ENCODE measurements around the gene ACSL1.

ACSL1 gene

GRCh38 chr4:184868623-184869022 is 42.9 kb upstream of the ACSL1 start:
- Histone ChIP-seq H3K27me3 (ENCODE audit: low read length) (no peaks in the 10 kb centered on the region), H3K9ac (ENCODE audit: low read length) (no peak overlapping the region), H3K9me2 (replicated peaks; ENCODE audit: insufficient read depth, low read length) (no peaks in the 10 kb centered on the region), H3K4me3 (ENCODE audit: insufficient read depth, low read length, poor library complexity, severe bottlenecking) (no peak overlapping the region), H3K79me2 (ENCODE audit: insufficient read depth, low read length) (no peaks in the 10 kb centered on the region), H3K4me2 (ENCODE audit: low read depth, low read length, poor library complexity, severe bottlenecking) (no peak overlapping the region), H4K20me1 (ENCODE audit: low read depth, low read length) (no peaks in the 10 kb centered on the region), H2AFZ (ENCODE audit: low read depth, low read length, severe bottlenecking) (no peak overlapping the region), H3K27ac (ENCODE audit: low read depth, low read length) (no peak overlapping the region), H3K9me3 (ENCODE audit: insufficient read depth, low read length) (no peaks in the 10 kb centered on the region), H3K36me3 (ENCODE audit: low read length) (no peaks in the 10 kb centered on the region), H3F3A (ENCODE audit: insufficient read depth) (no peaks in the 10 kb centered on the region)
- no peak for TF ChIP-seq EZH2phosphoT487 (conservative IDR thresholded peaks at IDR 0.05; ENCODE audit: low read length)
- TF ChIP-seq, protein P1, sequence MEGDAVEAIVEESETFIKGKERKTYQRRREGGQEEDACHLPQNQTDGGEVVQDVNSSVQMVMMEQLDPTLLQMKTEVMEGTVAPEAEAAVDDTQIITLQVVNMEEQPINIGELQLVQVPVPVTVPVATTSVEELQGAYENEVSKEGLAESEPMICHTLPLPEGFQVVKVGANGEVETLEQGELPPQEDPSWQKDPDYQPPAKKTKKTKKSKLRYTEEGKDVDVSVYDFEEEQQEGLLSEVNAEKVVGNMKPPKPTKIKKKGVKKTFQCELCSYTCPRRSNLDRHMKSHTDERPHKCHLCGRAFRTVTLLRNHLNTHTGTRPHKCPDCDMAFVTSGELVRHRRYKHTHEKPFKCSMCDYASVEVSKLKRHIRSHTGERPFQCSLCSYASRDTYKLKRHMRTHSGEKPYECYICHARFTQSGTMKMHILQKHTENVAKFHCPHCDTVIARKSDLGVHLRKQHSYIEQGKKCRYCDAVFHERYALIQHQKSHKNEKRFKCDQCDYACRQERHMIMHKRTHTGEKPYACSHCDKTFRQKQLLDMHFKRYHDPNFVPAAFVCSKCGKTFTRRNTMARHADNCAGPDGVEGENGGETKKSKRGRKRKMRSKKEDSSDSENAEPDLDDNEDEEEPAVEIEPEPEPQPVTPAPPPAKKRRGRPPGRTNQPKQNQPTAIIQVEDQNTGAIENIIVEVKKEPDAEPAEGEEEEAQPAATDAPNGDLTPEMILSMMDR (IDR thresholded peaks at IDR 0.05; ENCODE audit: insufficient read depth, low read length, poor library complexity, severe bottlenecking) = no peak

- TF ChIP-seq, protein P1 (IDR thresholded peaks at IDR 0.05; ENCODE audit: insufficient read depth, low read length, poor library complexity, severe bottlenecking) = no peak
- no peak for TF ChIP-seq EZH2phosphoT487 (conservative IDR thresholded peaks at IDR 0.05; ENCODE audit: low read length)
- H3K9ac ChIP-seq (ENCODE audit: low read length) = no peak overlapping the region
Observed at GRCh38 chr4:184863916-184864315, 38.1 kb upstream of the ACSL1 start.

GRCh38 chr4:184861047-184861446 is 35.3 kb upstream of the ACSL1 start:
- Histone ChIP-seq H3K79me2 (ENCODE audit: insufficient read depth, low read length) (no peaks in the 10 kb centered on the region), H3K9me2 (replicated peaks; ENCODE audit: insufficient read depth, low read length) (no peaks in the 10 kb centered on the region), H3F3A (ENCODE audit: insufficient read depth) (no peaks in the 10 kb centered on the region), H3K27ac (ENCODE audit: low read depth, low read length) (no peak overlapping the region), H4K20me1 (ENCODE audit: low read depth, low read length) (no peaks in the 10 kb centered on the region), H3K9ac (ENCODE audit: low read length) (no peak overlapping the region), H2AFZ (ENCODE audit: low read depth, low read length, severe bottlenecking) (no peak overlapping the region), H3K4me3 (ENCODE audit: insufficient read depth, low read length, poor library complexity, severe bottlenecking) (no peak overlapping the region), H3K9me3 (ENCODE audit: insufficient read depth, low read length) (no peaks in the 10 kb centered on the region), H3K4me2 (ENCODE audit: low read depth, low read length, poor library complexity, severe bottlenecking) (no peak overlapping the region), H3K27me3 (ENCODE audit: low read length) (no peaks in the 10 kb centered on the region), H3K36me3 (ENCODE audit: low read length) (no peaks in the 10 kb centered on the region)
- TF ChIP-seq EZH2phosphoT487 (conservative IDR thresholded peaks at IDR 0.05; ENCODE audit: low read length) = no peak
- TF ChIP-seq, protein P1 (IDR thresholded peaks at IDR 0.05; ENCODE audit: insufficient read depth, low read length, poor library complexity, severe bottlenecking) = no peak

More at GRCh38 chr4:184863916-184864315, 38.1 kb upstream of the ACSL1 start:
- no peaks in the 10 kb centered on the region for H3K27me3 ChIP-seq (ENCODE audit: low read length)
- no peak overlapping the region for H3K27ac ChIP-seq (ENCODE audit: low read depth, low read length)
- no peaks in the 10 kb centered on the region for H3K79me2 ChIP-seq (ENCODE audit: insufficient read depth, low read length)
- H2AFZ ChIP-seq (ENCODE audit: low read depth, low read length, severe bottlenecking) = no peak overlapping the region
- no peaks in the 10 kb centered on the region for H3F3A ChIP-seq (ENCODE audit: insufficient read depth)
- no peaks in the 10 kb centered on the region for H3K9me2 ChIP-seq (replicated peaks; ENCODE audit: insufficient read depth, low read length)
- H3K9me3 ChIP-seq (ENCODE audit: insufficient read depth, low read length) = no peaks in the 10 kb centered on the region
- H3K36me3 ChIP-seq (ENCODE audit: low read length) = no peaks in the 10 kb centered on the region
- no peak overlapping the region for H3K4me3 ChIP-seq (ENCODE audit: insufficient read depth, low read length, poor library complexity, severe bottlenecking)
- no peak overlapping the region for H3K4me2 ChIP-seq (ENCODE audit: low read depth, low read length, poor library complexity, severe bottlenecking)
- H4K20me1 ChIP-seq (ENCODE audit: low read depth, low read length) = no peaks in the 10 kb centered on the region

All from SU-DHL-6 (cell line).